ENCODE data around the gene MYRFL. TPM values are rescaled to one million over a fixed set of nuclear protein-coding genes. Genes with fewer than 3 reads are reported as not detected.

The MYRFL gene
- total and polyA plus RNA-seq, 12 donors, result 0.10 to 0.51 (median 0.30) TPM; not detected in 4

- Histone ChIP-seq H3K27me3 (no peaks in the 10 kb centered on the region), H3K4me3 (no peak overlapping the region), H3K4me1 (peaks cover 0 to 2% (median 0%) of the 10 kb centered on the region in 9 donors), H3K36me3 (no peaks in the 10 kb centered on the region), H3K27ac (no peak overlapping the region), H3K9me3 (peaks cover 0 to 6% (median 0%) of the 10 kb centered on the region in 11 donors)
- DNase-seq (no peak), ATAC-seq (no peak)
- WGBS, 2 donors, result 88 to 89% methylated on average over 2 of the region's 2 CpGs
- intact Hi-C loops (cut with DNase I), result no loop called here
- TF ChIP-seq, protein P1, sequence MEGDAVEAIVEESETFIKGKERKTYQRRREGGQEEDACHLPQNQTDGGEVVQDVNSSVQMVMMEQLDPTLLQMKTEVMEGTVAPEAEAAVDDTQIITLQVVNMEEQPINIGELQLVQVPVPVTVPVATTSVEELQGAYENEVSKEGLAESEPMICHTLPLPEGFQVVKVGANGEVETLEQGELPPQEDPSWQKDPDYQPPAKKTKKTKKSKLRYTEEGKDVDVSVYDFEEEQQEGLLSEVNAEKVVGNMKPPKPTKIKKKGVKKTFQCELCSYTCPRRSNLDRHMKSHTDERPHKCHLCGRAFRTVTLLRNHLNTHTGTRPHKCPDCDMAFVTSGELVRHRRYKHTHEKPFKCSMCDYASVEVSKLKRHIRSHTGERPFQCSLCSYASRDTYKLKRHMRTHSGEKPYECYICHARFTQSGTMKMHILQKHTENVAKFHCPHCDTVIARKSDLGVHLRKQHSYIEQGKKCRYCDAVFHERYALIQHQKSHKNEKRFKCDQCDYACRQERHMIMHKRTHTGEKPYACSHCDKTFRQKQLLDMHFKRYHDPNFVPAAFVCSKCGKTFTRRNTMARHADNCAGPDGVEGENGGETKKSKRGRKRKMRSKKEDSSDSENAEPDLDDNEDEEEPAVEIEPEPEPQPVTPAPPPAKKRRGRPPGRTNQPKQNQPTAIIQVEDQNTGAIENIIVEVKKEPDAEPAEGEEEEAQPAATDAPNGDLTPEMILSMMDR (IDR thresholded peaks at IDR 0.05), result no peak
Observed at GRCh38 chr12:69996722-69997121, 171.7 kb downstream of the MYRFL start.

DNA sequence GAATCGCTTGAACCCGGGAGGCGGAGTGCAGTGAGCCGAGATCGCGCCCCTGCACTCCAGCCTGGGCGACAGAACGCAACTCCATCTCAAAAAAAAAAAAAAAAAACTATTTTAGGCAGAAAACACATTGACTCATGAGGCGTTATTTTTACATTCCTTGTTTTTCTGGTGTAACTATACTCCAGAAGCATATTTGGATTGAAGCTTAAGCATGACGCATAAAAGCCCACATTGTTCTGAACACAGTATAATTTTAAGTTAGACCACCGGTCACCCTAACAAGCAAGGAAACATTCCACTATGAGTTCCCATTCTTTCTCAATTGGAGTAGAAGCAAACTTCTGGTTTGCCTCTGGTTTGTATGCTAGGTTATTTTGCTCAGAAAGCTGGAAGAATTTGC is 173.0 kb downstream of the MYRFL start:
- WGBS, 2 donors, result 84 to 90% methylated on average over 11 of the region's 11 CpGs
- intact Hi-C loops (cut with DNase I), result no loop called here
- TF ChIP-seq, protein P1 (IDR thresholded peaks at IDR 0.05), result no peak
- ATAC-seq, result no peak
- Histone ChIP-seq H3K4me1 (peaks cover 0 to 15% (median 0%) of the 10 kb centered on the region in 9 donors), H3K27me3 (no peaks in the 10 kb centered on the region), H3K4me3 (no peak overlapping the region), H3K36me3 (no peaks in the 10 kb centered on the region), H3K9me3 (peaks cover 0 to 6% (median 0%) of the 10 kb centered on the region in 11 donors), H3K27ac (no peak overlapping the region)
- DNase-seq, result no peak

GRCh38 chr12:69998922-69999321 is 173.9 kb downstream of the MYRFL start:
- H3K9me3 ChIP-seq, result no peaks in the 10 kb centered on the region
- H3K27me3 ChIP-seq, result no peaks in the 10 kb centered on the region
- intact Hi-C loops (cut with DNase I), result no loop called here
- no peak overlapping the region for H3K27ac ChIP-seq
- no peaks in the 10 kb centered on the region for H3K36me3 ChIP-seq
- H3K4me1 ChIP-seq, result peaks cover 0 to 16% (median 0%) of the 10 kb centered on the region in 9 donors
- ATAC-seq (no peak), DNase-seq (no peak)
- no peak overlapping the region for H3K4me3 ChIP-seq
- WGBS, 2 donors, result 96 to 97% methylated on average over 2 of the region's 2 CpGs
- TF ChIP-seq, protein P1 (IDR thresholded peaks at IDR 0.05), result no peak

DNA sequence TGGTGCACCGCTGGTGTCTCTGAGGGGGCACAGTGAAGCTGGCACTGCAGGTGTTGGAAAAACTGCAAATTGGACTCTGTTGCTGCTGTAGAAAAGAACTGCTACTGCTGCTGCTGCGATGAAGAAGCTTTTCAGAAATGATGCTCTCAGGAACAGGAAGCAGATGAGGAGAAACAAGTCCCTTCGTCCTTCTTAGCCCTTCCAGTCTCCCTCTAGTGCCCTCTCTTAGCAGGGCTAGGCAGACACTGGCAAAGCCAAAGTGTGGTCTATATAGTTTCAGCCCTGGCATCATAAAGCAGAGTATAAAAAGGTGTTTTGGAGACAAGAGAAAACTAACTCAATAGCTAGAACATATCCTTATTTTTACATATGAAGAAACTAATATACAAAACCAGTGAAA is 174.5 kb downstream of the MYRFL start:
- Histone ChIP-seq H3K4me3 (no peak overlapping the region), H3K27me3 (no peaks in the 10 kb centered on the region), H3K4me1 (peaks cover 0 to 16% (median 0%) of the 10 kb centered on the region in 9 donors), H3K9me3 (no peaks in the 10 kb centered on the region), H3K27ac (no peak overlapping the region), H3K36me3 (no peaks in the 10 kb centered on the region)
- no peak for ATAC-seq
- 83 to 86% methylated on average over 3 of the region's 3 CpGs for WGBS, 2 donors
- TF ChIP-seq, protein P1 (IDR thresholded peaks at IDR 0.05), result no peak
- intact Hi-C loops (cut with DNase I), result no loop called here
- no peak for DNase-seq

Measured in heart right ventricle (tissue), 16 donors.